Muscle of leg (tissue), 11 donors: ENCODE results near the gene SUCNR1. TPM values are rescaled to one million over a fixed set of nuclear protein-coding genes. Genes with fewer than 3 reads are reported as not detected.

Source experiments
- DNase-seq: peaks from one replicate; pipeline ENCODE4 v3.0.0; 2013
- H3K27ac ChIP-seq: one replicate; pipeline ENCODE4 v1.5.1; 2013; ENCODE audit warnings: mild to moderate bottlenecking, low read length, control low read depth
- H3K27me3 ChIP-seq: one replicate; pipeline ENCODE4 v1.6.1; 2013; ENCODE audit warnings: low read length; ENCODE audit not compliant: control insufficient read depth, insufficient read depth
- H3K36me3 ChIP-seq: one replicate; pipeline ENCODE4 v1.6.1; 2013; ENCODE audit warnings: low read length; ENCODE audit not compliant: control insufficient read depth, insufficient read depth
- H3K4me1 ChIP-seq: one replicate; pipeline ENCODE4 v1.6.1; 2013; ENCODE audit warnings: low read length; ENCODE audit not compliant: control insufficient read depth, insufficient read depth
- H3K4me3 ChIP-seq: one replicate; pipeline ENCODE4 v1.5.1; 2013; ENCODE audit warnings: low read length, control low read depth
- H3K9me3 ChIP-seq: replicated peaks from 2 replicates; pipeline ENCODE4 v1.6.1; 2013; ENCODE audit warnings: low read depth, low read length; ENCODE audit not compliant: control insufficient read depth
- WGBS: methylation state at CpG from one replicate; pipeline ENCODE4 v1.1.5; 2013; ENCODE audit warnings: missing lambda C conversion rate; ENCODE audit not compliant: insufficient coverage; 5-methylcytosine and 5-hydroxymethylcytosine counted together
- polyA plus RNA-seq, 8 donors: library from polyadenylated mRNA; unstranded; fragments of 120-200 nt; gene quantifications; one replicate each; pipeline versions ENCODE4 v1.2.1 to v1.2.3, GENCODE V29; 2013; ENCODE audit warnings: inconsistent platforms in 1 of 8, low replicate concordance in 1 of 8; ENCODE audit not compliant: insufficient read length in 8 of 8, insufficient read depth in 1 of 8
- total RNA-seq: library from RNA; stranded (reverse); fragments of 120-200 nt; gene quantifications from one replicate; pipeline ENCODE4 v1.2.4, GENCODE V29; 2013

Gene SUCNR1
- total and polyA plus RNA-seq, 9 donors = 0.04 to 0.20 (median 0.08) TPM; not detected in 2

DNA sequence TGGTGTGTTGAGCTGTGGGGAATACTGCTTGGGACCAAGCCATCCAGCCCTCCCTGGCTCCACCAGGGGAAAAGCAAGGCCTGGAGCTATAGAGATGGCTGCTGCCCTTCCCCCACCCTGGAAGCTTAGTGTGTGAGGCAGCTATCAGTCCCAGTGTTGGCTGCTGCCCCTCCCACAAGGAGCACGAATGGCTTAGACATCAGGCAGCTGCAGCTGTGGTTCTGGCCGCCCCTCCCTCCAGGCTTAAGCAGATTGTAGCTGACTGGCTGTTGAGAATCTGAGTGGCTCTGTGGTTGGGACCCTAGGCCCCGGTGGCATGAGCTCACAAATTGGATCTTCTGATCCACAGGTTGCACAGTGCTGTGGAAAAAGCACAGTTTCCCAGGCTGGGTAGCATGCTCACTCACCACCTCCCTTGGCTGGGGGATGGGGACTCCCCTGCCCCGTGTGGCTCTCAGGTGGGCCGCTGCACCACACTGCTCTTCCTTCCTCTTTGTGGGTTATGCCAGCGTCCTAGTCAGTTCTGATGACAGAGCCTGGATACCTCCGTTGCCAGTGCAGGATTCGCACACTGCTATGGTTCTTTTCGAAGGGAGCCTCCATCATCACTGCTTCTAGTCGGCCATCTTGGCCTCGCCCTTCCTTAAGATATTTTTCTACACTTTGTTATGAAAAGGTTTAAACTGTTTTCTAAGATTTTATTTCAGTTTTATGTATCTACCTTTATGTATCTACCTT lies 21.2 kb upstream of the SUCNR1 start:
- H3K4me3 ChIP-seq = no peak overlapping the region
- 83% methylated on average over 8 of the region's 11 CpGs for WGBS

DNA sequence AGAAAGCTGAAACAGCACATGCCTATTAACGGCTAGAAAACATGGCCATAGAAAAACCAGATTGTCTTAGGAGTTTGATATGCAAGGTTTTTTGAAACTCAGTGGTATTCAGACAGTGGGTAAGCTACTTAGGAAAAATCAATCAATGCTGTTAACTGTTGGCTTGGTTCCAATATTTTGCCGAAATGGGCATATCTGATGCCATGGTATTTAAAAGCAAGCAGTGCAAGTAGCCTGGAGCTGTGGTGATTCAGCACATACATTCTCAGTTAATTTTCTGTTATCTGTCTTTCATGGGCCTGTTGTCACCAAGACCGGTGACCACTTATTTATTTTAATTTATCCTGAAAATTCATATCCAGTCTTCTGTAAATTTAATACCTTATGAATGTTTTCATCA lies 17.3 kb upstream of the SUCNR1 start:
- peaks cover 2% of the 10 kb centered on the region for H3K9me3 ChIP-seq
- H3K4me1 ChIP-seq = no peaks in the 10 kb centered on the region
- 92% methylated on average over 1 of the region's 3 CpGs for WGBS
- no peak for DNase-seq
- no peak overlapping the region for H3K4me3 ChIP-seq
- no peak overlapping the region for H3K27ac ChIP-seq
- H3K36me3 ChIP-seq = no peaks in the 10 kb centered on the region
- H3K27me3 ChIP-seq = no peaks in the 10 kb centered on the region

More for the DNA sequence above, 21.2 kb upstream of the SUCNR1 start:
- Histone ChIP-seq H3K27me3 (no peaks in the 10 kb centered on the region), H3K27ac (no peak overlapping the region), H3K36me3 (no peaks in the 10 kb centered on the region), H3K9me3 (peaks cover 2% of the 10 kb centered on the region), H3K4me1 (no peaks in the 10 kb centered on the region)
- no peak for DNase-seq

DNA sequence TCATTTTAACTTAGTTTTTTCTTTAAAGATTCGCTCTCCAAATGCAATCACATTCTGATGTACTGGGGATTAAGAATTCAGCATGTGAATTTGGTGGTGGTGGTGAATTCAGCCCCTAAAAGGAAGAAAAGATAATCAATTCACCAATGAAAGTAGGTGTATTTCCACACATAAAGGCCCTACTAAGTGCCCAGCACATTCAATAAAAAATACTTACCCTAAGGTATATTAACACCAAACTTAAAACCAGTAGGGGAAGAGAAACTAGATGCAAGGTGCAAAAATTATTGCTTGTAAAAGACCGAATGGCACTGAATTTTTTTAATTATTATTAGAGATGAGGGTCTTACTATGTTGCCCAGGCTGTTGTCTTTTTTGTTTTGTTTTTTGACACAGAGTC lies 16.8 kb upstream of the SUCNR1 start:
- Histone ChIP-seq H3K27me3 (no peaks in the 10 kb centered on the region), H3K4me3 (no peak overlapping the region), H3K4me1 (no peaks in the 10 kb centered on the region), H3K9me3 (peaks cover 2% of the 10 kb centered on the region), H3K27ac (no peak overlapping the region), H3K36me3 (no peaks in the 10 kb centered on the region)
- WGBS = no CpG with 5 or more reads among the region's 2 CpGs
- no peak for DNase-seq

GRCh38 chr3:151859233-151859673 lies 14.2 kb upstream of the SUCNR1 start:
- Histone ChIP-seq H3K27ac (no peak overlapping the region), H3K36me3 (no peaks in the 10 kb centered on the region), H3K27me3 (no peaks in the 10 kb centered on the region), H3K4me1 (no peaks in the 10 kb centered on the region), H3K9me3 (no peaks in the 10 kb centered on the region), H3K4me3 (no peak overlapping the region)
- no CpG with 5 or more reads among the region's 2 CpGs for WGBS
- no peak for DNase-seq

- H3K27me3 ChIP-seq = no peaks in the 10 kb centered on the region
- H3K36me3 ChIP-seq = no peaks in the 10 kb centered on the region
- DNase-seq = no peak
- no peaks in the 10 kb centered on the region for H3K4me1 ChIP-seq
- H3K4me3 ChIP-seq = no peak overlapping the region
- no peaks in the 10 kb centered on the region for H3K9me3 ChIP-seq
- H3K27ac ChIP-seq = no peak overlapping the region
These were observed 13.5 kb upstream of the SUCNR1 start for GRCh38 chr3:151859905-151860304.

DNA sequence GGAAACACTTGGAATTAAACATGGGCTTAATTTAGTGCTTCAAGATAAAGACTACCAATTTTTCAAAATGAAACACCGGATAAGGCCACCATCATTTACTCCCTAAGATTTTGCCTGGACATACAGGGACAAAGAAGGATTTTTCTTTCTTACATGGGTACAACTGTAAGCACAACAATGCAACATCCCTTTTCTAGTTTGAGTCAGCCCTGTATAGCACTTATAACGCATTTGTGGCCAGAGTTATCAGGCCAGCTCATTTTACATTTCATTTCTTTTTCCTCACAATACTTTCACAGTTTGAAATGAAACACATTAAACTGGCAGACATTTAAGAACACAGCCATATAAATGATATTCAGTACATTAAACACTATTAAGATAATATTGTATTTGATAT lies 9.8 kb upstream of the SUCNR1 start:
- no peak overlapping the region for H3K4me3 ChIP-seq
- no peaks in the 10 kb centered on the region for H3K27me3 ChIP-seq
- no peak overlapping the region for H3K27ac ChIP-seq
- 57% methylated on average over 1 of the region's 2 CpGs for WGBS
- no peaks in the 10 kb centered on the region for H3K9me3 ChIP-seq
- H3K36me3 ChIP-seq = no peaks in the 10 kb centered on the region
- H3K4me1 ChIP-seq = no peaks in the 10 kb centered on the region
- DNase-seq = no peak

GRCh38 chr3:151864423-151865101 lies 8.9 kb upstream of the SUCNR1 start:
- Histone ChIP-seq H3K4me3 (no peak overlapping the region), H3K27me3 (no peaks in the 10 kb centered on the region), H3K9me3 (no peaks in the 10 kb centered on the region), H3K36me3 (no peaks in the 10 kb centered on the region), H3K27ac (no peak overlapping the region), H3K4me1 (no peaks in the 10 kb centered on the region)
- no peak for DNase-seq
- no CpG with 5 or more reads among the region's 4 CpGs for WGBS

- Histone ChIP-seq H3K27me3 (no peaks in the 10 kb centered on the region), H3K36me3 (no peaks in the 10 kb centered on the region), H3K9me3 (no peaks in the 10 kb centered on the region), H3K4me3 (no peak overlapping the region), H3K4me1 (no peaks in the 10 kb centered on the region), H3K27ac (peak overlapping the region; percentile 80)
- WGBS = no CpG with 5 or more reads among the region's 4 CpGs
- peak; percentile 64 for DNase-seq
These were observed 6.6 kb upstream of the SUCNR1 start for GRCh38 chr3:151866711-151867410.

DNA sequence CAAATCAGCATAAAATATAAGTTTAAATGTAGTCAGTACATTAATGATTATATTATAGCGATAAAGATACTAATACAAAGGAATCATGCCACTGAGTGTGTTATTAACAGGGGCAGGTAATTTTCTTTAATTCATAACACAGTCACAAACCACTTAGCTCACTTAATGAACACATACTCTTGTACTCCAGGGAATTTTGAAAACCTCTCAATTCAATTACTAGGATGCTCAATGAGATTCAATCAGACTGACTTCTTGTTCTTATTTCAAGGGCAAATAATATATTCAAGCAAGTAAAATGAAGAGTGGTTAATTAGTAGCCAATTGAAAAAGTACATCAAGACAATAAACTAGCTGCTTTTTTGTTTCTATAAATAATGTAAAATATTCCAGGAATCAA lies 5.8 kb upstream of the SUCNR1 start:
- Histone ChIP-seq H3K4me1 (no peaks in the 10 kb centered on the region), H3K9me3 (no peaks in the 10 kb centered on the region), H3K27me3 (no peaks in the 10 kb centered on the region), H3K27ac (no peak overlapping the region), H3K4me3 (no peak overlapping the region), H3K36me3 (no peaks in the 10 kb centered on the region)
- no peak for DNase-seq
- WGBS = no CpG with 5 or more reads among the region's 1 CpG

GRCh38 chr3:151869181-151869580 lies 4.3 kb upstream of the SUCNR1 start:
- peak; percentile 44 for DNase-seq
- no peaks in the 10 kb centered on the region for H3K4me1 ChIP-seq
- no peaks in the 10 kb centered on the region for H3K27me3 ChIP-seq
- H3K27ac ChIP-seq = no peak overlapping the region
- no peaks in the 10 kb centered on the region for H3K36me3 ChIP-seq
- no peak overlapping the region for H3K4me3 ChIP-seq
- H3K9me3 ChIP-seq = no peaks in the 10 kb centered on the region
- no CpG with 5 or more reads among the region's 3 CpGs for WGBS
